Smooth muscle cell (in vitro differentiated cells): ENCODE measurements around the gene GASK1A. TPM values are rescaled to one million over a fixed set of nuclear protein-coding genes. Genes with fewer than 3 reads are reported as not detected.

Experiments
- DNase-seq: peaks from one replicate; lab custom pipeline; 2025; ENCODE audit not compliant: unreplicated experiment; lab: John Stamatoyannopoulos, UW
- H2AFZ ChIP-seq: fragments of 200-600 bp; sonication (generic); 2 replicates; pipeline ENCODE4 v1.6.0; 2016; ENCODE audit warnings: antibody characterized with exemption, low read depth, mild to moderate bottlenecking
- H3F3A ChIP-seq: fragments of 200-600 bp; sonication (generic); 2 replicates; pipeline ENCODE4 v1.6.0; 2017; ENCODE audit warnings: antibody characterized with exemption, low read depth
- H3K27ac ChIP-seq: fragments of 200-600 bp; sonication (generic); 2 replicates; pipeline ENCODE4 v1.5.1; 2016; ENCODE audit warnings: low read depth, mild to moderate bottlenecking
- H3K27me3 ChIP-seq: fragments of 200-600 bp; sonication (generic); 2 replicates; pipeline ENCODE4 v1.6.1; 2016; ENCODE audit warnings: low read depth, mild to moderate bottlenecking
- H3K36me3 ChIP-seq: fragments of 200-600 bp; sonication (generic); 2 replicates; pipeline ENCODE4 v1.5.1; 2016; ENCODE audit warnings: low read depth
- H3K4me1 ChIP-seq: fragments of 200-600 bp; sonication (generic); 2 replicates; pipeline ENCODE4 v1.5.1; 2016; ENCODE audit warnings: low read depth
- H3K4me2 ChIP-seq: fragments of 200-600 bp; sonication (generic); 2 replicates; pipeline ENCODE4 v1.6.0; 2016; ENCODE audit warnings: mild to moderate bottlenecking
- H3K4me3 ChIP-seq: fragments of 200-600 bp; sonication (generic); 2 replicates; pipeline ENCODE4 v1.5.1; 2016; ENCODE audit warnings: mild to moderate bottlenecking
- H3K79me2 ChIP-seq: fragments of 200-600 bp; sonication (generic); 2 replicates; pipeline ENCODE4 v1.6.0; 2016; ENCODE audit warnings: low read depth, mild to moderate bottlenecking
- H3K9ac ChIP-seq: fragments of 200-600 bp; sonication (generic); 2 replicates; pipeline ENCODE4 v1.6.0; 2016; ENCODE audit warnings: low read depth
- H3K9me3 ChIP-seq: fragments of 200-600 bp; sonication (generic); replicated peaks from 2 replicates; pipeline ENCODE4 v1.5.1; 2016; ENCODE audit warnings: low read depth
- H4K20me1 ChIP-seq: fragments of 200-600 bp; sonication (generic); 2 replicates; pipeline ENCODE4 v1.6.0; 2016; ENCODE audit warnings: low read depth
- CTCF ChIP-seq: fragments of 200-600 bp; sonication (generic); IDR thresholded peaks from 2 replicates; pipeline ENCODE4 v1.5.1; 2017; ENCODE audit warnings: borderline replicate concordance, mild to moderate bottlenecking, antibody characterized with exemption; ENCODE audit not compliant: insufficient read depth, poor library complexity, severe bottlenecking
- WGBS: methylation state at CpG from one replicate; pipeline ENCODE4 v1.1.7; 2016; ENCODE audit warnings: low lambda C conversion rate; 5-methylcytosine and 5-hydroxymethylcytosine counted together
- polyA plus RNA-seq: library from polyadenylated mRNA; unstranded; fragments of >200 nt; fragmentation: Nextera tagmentation; extraction: Ambion mirVana; gene quantifications from 2 replicates; pipeline ENCODE4 v1.2.1, GENCODE V29; 2016
- total RNA-seq: library from RNA; depleted of rRNA; stranded (reverse); fragments of >200 nt; gene quantifications from 2 replicates; pipeline ENCODE4 v1.2.3, GENCODE V29; 2014

GASK1A gene
- total and polyA plus RNA-seq, 2 experiments from 2014 or later: 0.76 TPM; not detected in 1

- Histone ChIP-seq H4K20me1 (peaks cover 20% of the 10 kb centered on the region), H3K36me3 (no peaks in the 10 kb centered on the region), H3K4me1 (peaks cover 6% of the 10 kb centered on the region), H3K4me3 (no peak overlapping the region), H2AFZ (no peak overlapping the region), H3K79me2 (no peaks in the 10 kb centered on the region), H3K27ac (no peak overlapping the region), H3F3A (no peaks in the 10 kb centered on the region), H3K4me2 (no peak overlapping the region), H3K9ac (no peak overlapping the region), H3K27me3 (no peaks in the 10 kb centered on the region), H3K9me3 (no peaks in the 10 kb centered on the region)
- WGBS: 97% methylated on average over 2 of the region's 2 CpGs
- TF ChIP-seq CTCF: no peak
- no peak for DNase-seq
Measured at GRCh38 chr3:43094381-43094780, 115.3 kb downstream of the GASK1A start.

DNA sequence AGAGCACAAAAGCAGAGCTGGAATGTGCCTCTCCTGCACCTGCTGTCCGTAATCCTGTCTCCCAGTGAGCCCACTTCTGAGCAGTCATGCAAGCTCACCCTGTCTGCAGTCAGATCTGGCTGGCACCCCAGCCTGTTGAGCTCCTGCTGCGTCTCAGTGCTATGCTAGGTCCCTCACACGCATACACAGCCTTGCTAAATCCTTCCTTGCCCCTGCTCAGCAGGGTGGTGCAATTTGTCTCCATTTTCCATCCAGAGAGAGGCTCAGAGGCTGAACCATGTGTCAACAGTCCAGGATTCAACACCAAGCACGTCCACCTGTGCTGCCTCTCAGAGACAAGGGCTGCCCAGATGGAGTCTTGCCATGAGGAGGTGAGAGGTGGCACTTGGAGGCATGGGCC lies 115.7 kb downstream of the GASK1A start:
- no peak overlapping the region for H3K4me2 ChIP-seq
- no peaks in the 10 kb centered on the region for H3K79me2 ChIP-seq
- no peaks in the 10 kb centered on the region for H3K36me3 ChIP-seq
- H3K4me3 ChIP-seq: no peak overlapping the region
- no peak for DNase-seq
- H3F3A ChIP-seq: no peaks in the 10 kb centered on the region
- no peaks in the 10 kb centered on the region for H3K9me3 ChIP-seq
- 92% methylated on average over 4 of the region's 4 CpGs for WGBS
- H2AFZ ChIP-seq: no peak overlapping the region
- no peak for TF ChIP-seq CTCF
- peaks cover 6% of the 10 kb centered on the region for H3K4me1 ChIP-seq
- H3K27ac ChIP-seq: no peak overlapping the region
- peaks cover 20% of the 10 kb centered on the region for H4K20me1 ChIP-seq
- H3K27me3 ChIP-seq: no peaks in the 10 kb centered on the region
- H3K9ac ChIP-seq: no peak overlapping the region

- peaks cover 20% of the 10 kb centered on the region for H4K20me1 ChIP-seq
- TF ChIP-seq CTCF: no peak
- DNase-seq: no peak
- no peaks in the 10 kb centered on the region for H3K36me3 ChIP-seq
- H3K9me3 ChIP-seq: no peaks in the 10 kb centered on the region
- H3K4me3 ChIP-seq: no peak overlapping the region
- WGBS: 98% methylated on average over 5 of the region's 5 CpGs
- H2AFZ ChIP-seq: no peak overlapping the region
- no peaks in the 10 kb centered on the region for H3K79me2 ChIP-seq
- H3K27ac ChIP-seq: no peak overlapping the region
- H3F3A ChIP-seq: no peaks in the 10 kb centered on the region
- H3K9ac ChIP-seq: no peak overlapping the region
- H3K4me2 ChIP-seq: no peak overlapping the region
- H3K4me1 ChIP-seq: peaks cover 6% of the 10 kb centered on the region
- no peaks in the 10 kb centered on the region for H3K27me3 ChIP-seq
Measured at GRCh38 chr3:43095370-43095769, 116.3 kb downstream of the GASK1A start.

DNA sequence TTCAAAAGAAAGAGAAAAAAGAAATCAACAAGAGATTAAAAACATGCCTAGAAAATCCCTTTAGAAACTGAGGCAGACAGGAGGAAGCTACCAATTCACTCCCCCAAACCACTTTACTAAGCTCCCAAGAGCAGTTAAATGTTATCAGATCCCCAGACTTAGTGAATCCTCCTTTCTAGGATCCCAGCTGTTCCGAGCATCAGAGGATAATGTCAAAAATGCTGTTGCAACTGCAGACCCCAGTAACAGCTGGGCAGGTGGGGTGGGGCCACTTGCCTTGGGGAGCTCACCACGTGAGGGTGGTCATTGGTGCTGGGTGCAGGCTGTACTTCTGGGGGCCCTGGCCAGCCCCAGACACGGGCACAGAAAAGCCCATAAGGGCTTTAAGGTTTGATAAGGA lies 117.7 kb downstream of the GASK1A start:
- TF ChIP-seq CTCF: no peak
- Histone ChIP-seq H3K4me3 (no peak overlapping the region), H3K9ac (no peak overlapping the region), H3K9me3 (no peaks in the 10 kb centered on the region), H3F3A (no peaks in the 10 kb centered on the region), H3K27me3 (no peaks in the 10 kb centered on the region), H3K4me2 (no peak overlapping the region), H3K4me1 (peaks cover 6% of the 10 kb centered on the region), H2AFZ (no peak overlapping the region), H3K79me2 (no peaks in the 10 kb centered on the region), H3K27ac (no peak overlapping the region), H3K36me3 (no peaks in the 10 kb centered on the region), H4K20me1 (peaks cover 20% of the 10 kb centered on the region)
- WGBS: 51% methylated on average over 3 of the region's 3 CpGs
- no peak for DNase-seq
